ENCODE measurements around the gene MTAP.

Gene MTAP

DNA sequence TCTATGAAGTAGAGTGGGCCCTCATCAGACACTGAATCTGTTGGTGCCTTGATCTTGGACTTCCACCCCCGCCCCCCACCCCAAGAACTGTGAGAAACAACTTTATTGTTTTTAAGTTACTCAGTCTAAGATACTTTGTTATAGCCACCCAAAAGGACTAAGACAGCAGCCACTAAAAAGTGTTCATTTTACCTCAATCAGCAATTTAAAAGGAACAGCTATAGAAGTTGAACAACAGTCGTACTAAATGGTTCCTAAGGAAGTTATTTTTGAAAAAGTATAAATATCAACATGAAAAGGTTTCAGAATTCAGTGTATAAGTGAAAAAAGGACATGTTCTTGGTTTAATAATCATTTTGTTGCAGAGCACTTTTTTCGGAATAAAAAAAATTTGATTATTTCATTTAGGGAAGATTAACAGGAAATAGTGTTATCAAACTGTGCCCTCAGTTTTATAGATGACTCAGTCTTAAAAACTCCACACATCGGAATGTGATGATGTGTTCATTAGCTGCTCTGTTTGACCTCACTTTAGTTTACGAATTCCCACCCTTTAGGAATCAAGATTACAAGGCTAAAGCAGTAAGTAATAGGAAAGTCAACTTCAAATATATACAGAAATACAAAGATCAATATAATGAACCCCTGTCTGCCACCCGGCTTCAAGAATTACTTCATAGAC is 71.2 kb downstream of the MTAP start:
- no peak overlapping the region for H3K4me3 ChIP-seq (ENCODE audit: low read depth, low read length)
- TF ChIP-seq, protein P1, sequence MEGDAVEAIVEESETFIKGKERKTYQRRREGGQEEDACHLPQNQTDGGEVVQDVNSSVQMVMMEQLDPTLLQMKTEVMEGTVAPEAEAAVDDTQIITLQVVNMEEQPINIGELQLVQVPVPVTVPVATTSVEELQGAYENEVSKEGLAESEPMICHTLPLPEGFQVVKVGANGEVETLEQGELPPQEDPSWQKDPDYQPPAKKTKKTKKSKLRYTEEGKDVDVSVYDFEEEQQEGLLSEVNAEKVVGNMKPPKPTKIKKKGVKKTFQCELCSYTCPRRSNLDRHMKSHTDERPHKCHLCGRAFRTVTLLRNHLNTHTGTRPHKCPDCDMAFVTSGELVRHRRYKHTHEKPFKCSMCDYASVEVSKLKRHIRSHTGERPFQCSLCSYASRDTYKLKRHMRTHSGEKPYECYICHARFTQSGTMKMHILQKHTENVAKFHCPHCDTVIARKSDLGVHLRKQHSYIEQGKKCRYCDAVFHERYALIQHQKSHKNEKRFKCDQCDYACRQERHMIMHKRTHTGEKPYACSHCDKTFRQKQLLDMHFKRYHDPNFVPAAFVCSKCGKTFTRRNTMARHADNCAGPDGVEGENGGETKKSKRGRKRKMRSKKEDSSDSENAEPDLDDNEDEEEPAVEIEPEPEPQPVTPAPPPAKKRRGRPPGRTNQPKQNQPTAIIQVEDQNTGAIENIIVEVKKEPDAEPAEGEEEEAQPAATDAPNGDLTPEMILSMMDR (IDR thresholded peaks at IDR 0.05; ENCODE audit: borderline replicate concordance, insufficient read depth, low read depth, low read length) = no peak

DNA sequence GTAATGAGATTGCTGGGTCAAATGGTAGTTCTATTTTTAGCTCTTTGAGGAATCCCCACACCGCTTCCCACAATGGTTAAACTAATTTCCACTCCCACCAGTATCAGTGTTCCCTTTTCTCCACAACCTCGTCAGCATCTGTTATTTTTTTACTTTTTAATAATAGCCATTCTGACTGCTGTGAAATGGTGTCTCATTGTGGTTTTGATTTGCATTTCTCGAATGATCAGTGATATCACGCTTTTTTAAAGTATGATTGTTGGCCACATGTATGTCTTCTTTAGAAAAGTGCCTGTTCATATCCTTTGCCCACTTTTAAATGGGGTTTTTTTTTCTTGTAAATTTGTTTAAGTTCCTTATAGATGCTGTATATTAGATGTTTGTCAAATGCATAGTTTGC is 73.5 kb downstream of the MTAP start:
- no peak overlapping the region for H3K4me3 ChIP-seq (ENCODE audit: low read depth, low read length)
- TF ChIP-seq, protein P1 (IDR thresholded peaks at IDR 0.05; ENCODE audit: borderline replicate concordance, insufficient read depth, low read depth, low read length) = no peak

DNA sequence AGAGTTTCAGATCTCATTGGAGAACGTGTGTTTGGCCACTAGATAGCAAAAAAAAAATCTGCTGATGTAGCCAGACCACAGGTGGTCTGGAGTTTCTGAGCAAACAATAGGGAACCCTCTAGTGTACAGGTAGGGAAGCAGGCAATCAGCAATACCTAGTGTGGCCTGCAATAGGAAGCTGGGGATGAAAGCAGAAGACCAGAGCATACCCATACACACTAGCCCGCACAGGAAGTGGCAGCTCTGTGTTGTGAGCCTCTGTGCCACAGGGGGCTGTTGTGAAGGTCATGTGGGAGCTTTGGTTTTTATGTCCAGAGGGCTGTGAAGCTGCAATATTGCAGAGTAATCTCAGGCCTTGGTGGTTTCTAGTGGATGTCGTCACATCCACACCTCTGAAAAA is 81.2 kb downstream of the MTAP start:
- TF ChIP-seq, protein P1 (IDR thresholded peaks at IDR 0.05; ENCODE audit: borderline replicate concordance, insufficient read depth, low read depth, low read length) = no peak
- no peak overlapping the region for H3K4me3 ChIP-seq (ENCODE audit: low read depth, low read length)

DNA sequence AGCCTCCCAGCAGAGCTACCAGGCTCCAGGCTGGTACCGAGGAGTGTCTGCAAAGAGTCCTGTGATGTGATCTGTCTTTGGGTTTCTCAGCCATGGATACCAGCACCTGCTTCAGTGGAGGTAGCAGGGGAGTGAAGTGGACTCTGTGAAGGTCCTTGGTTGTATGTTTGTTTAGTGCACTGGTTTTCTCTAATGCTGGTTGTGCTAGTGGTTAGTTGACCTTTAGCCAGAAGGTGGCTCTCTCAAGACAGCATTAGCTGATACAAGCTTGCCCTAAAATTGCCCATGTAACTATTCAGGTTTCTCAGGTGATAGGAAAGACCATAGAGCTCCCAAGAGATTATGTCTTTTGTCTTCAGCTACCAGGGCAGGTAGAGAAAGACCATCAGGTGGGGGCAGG is 87.2 kb downstream of the MTAP start:
- no peak overlapping the region for H3K4me3 ChIP-seq (ENCODE audit: low read depth, low read length)
- TF ChIP-seq, protein P1 (IDR thresholded peaks at IDR 0.05; ENCODE audit: borderline replicate concordance, insufficient read depth, low read depth, low read length) = no peak

DNA sequence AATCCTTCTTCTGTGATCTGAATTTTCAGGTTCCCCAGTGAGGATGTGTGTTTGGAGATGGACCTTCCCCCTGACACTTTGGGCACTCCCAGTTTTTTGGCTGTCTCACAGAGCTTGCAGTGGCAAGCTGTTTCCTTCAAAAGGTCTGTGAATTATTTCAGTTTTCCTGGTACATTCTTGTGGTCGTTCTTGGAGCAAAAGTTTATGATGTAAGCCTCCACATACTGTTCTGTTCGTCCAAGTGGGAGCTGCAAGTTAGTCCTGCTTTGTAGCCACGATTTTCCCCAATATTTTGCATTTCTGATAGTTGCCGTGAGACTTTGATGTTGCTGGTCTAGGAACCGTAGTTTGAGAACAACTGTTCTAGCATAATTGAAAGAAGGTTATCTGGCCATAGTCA is 88.3 kb downstream of the MTAP start:
- H3K4me3 ChIP-seq (ENCODE audit: low read depth, low read length) = no peak overlapping the region
- TF ChIP-seq, protein P1 (IDR thresholded peaks at IDR 0.05; ENCODE audit: borderline replicate concordance, insufficient read depth, low read depth, low read length) = no peak

DNA sequence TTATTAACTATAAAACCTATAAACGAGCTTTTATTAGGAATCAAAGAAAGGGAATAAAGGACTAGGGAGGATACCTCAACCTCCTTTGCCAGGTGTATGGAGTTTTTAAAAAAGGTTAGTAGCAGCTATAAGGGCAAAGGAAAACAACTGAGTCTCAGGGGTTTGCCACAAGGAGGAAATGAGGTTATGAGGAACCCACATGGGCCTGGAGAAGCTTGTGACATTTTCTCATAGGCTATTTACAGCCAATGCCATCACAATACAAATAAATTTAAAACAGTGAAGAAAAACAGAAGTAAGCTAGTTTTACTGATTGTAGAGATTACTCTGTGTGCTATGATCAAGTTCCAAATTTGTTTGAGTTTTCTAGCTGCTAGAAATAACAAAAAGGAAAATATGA is 99.1 kb downstream of the MTAP start:
- no peak overlapping the region for H3K4me3 ChIP-seq (ENCODE audit: low read depth, low read length)
- TF ChIP-seq, protein P1 (IDR thresholded peaks at IDR 0.05; ENCODE audit: borderline replicate concordance, insufficient read depth, low read depth, low read length) = no peak

DNA sequence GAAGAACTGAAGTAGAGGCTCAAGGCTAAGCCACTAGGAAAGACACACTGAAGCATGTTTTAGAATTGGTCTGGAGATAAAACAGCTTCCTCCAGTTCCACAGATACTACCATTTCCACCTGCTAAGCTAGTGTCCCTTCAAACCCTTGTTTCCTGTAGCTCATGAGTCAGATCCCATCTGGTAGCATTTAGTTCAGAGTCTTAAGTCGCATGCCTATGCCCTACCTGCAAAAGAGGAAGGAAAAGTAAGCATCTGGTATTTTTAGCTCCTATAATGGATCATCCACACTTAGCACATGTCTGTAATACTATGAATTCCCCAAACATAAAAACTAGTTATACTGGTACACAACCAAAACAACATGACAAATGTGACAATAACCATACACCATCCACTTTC is 99.7 kb downstream of the MTAP start:
- TF ChIP-seq, protein P1 (IDR thresholded peaks at IDR 0.05; ENCODE audit: borderline replicate concordance, insufficient read depth, low read depth, low read length) = no peak
- no peak overlapping the region for H3K4me3 ChIP-seq (ENCODE audit: low read depth, low read length)
